ENCODE results near the gene CRYZL1.

CRYZL1 gene

DNA sequence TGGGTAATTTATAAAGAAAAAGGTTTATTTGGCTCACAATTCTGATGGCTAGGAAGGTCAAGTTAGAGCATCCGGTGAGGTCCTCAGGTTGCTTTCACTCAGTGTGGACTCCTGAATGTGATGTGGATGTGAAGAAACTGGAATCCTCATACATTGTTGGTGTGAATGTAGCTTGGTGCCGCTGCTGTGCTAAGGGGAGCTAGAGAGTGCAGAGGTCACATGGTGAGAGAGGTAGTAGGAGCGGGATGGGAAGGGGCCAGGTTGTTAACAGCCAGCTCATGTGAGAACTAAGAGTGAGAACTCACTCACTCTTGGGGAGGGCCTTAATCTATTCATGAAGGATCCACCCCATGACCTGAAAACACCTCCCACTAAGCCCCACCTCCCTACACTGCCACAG, 22.6 kb upstream of the CRYZL1 start:
- TF ChIP-seq, protein P1, sequence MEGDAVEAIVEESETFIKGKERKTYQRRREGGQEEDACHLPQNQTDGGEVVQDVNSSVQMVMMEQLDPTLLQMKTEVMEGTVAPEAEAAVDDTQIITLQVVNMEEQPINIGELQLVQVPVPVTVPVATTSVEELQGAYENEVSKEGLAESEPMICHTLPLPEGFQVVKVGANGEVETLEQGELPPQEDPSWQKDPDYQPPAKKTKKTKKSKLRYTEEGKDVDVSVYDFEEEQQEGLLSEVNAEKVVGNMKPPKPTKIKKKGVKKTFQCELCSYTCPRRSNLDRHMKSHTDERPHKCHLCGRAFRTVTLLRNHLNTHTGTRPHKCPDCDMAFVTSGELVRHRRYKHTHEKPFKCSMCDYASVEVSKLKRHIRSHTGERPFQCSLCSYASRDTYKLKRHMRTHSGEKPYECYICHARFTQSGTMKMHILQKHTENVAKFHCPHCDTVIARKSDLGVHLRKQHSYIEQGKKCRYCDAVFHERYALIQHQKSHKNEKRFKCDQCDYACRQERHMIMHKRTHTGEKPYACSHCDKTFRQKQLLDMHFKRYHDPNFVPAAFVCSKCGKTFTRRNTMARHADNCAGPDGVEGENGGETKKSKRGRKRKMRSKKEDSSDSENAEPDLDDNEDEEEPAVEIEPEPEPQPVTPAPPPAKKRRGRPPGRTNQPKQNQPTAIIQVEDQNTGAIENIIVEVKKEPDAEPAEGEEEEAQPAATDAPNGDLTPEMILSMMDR (IDR thresholded peaks at IDR 0.05; ENCODE audit: control insufficient read depth, insufficient read depth, low read depth, low read length, missing control alignments), result no peak
- no peak for DNase-seq (ENCODE audit: low read depth)
- H3K4me3 ChIP-seq (ENCODE audit: control insufficient read depth, low read depth, low read length), result no peak overlapping the region

DNA sequence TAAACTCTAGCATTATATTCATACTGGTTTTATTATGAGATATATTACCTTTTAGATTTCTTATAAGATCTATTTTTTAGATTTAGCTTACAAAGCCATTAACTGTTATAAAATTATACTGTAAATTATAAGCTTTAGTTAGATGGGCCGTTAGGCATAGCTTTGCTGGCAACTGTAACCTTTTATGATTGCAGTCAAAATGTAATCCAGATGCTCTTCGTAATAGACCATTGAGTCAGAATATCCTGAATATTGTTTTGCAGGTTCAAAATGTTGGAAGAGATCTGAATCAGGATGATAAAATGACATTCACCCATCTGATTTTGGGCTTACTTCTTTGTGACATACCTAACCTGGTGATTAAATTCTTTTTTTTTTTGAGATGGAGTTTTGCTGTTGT, 21.7 kb upstream of the CRYZL1 start:
- DNase-seq (ENCODE audit: low read depth), result no peak
- TF ChIP-seq, protein P1 (IDR thresholded peaks at IDR 0.05; ENCODE audit: control insufficient read depth, insufficient read depth, low read depth, low read length, missing control alignments), result no peak
- H3K4me3 ChIP-seq (ENCODE audit: control insufficient read depth, low read depth, low read length), result no peak overlapping the region

DNA sequence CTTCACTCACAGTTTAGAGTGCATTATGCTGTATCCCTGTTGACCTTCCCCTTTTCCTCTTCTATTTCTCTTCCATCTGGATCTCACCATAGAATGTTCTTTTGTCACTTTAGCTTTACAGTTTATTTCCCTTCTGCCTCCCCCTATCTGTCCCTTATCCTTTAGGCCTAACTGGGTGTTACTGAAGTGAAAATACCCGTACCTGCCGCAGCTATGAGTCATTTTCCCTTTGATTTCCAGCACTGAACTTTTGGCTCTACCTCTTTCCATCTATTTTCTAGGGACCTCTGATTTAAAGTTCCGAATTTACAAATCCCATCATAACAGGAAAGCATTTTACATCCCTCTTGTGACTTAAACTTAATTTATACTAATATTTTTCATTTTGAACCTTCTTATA, 20.5 kb upstream of the CRYZL1 start:
- H3K4me3 ChIP-seq (ENCODE audit: control insufficient read depth, low read depth, low read length), result no peak overlapping the region
- no peak for DNase-seq (ENCODE audit: low read depth)
- TF ChIP-seq, protein P1 (IDR thresholded peaks at IDR 0.05; ENCODE audit: control insufficient read depth, insufficient read depth, low read depth, low read length, missing control alignments), result no peak

DNA sequence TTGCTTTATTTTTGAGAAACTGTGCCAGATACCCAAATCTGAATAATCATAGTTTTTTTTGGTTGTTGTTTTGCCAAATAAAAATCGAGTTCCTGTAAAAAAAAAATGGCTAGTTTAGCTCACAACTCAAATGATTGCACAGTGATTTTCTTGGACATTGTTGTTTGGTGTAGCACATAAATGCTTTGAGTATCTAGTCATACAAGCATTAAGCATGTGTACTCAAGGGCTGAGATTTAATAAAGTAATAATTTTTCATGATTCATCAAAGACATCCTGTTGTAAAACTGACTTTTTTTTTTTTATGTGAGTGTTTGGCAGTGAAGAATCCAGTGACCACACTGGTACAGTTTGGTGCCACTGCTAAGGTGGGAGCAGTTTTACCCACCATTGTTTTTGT, 19.6 kb upstream of the CRYZL1 start:
- H3K4me3 ChIP-seq (ENCODE audit: control insufficient read depth, low read depth, low read length), result no peak overlapping the region
- DNase-seq (ENCODE audit: low read depth), result no peak
- TF ChIP-seq, protein P1 (IDR thresholded peaks at IDR 0.05; ENCODE audit: control insufficient read depth, insufficient read depth, low read depth, low read length, missing control alignments), result no peak

DNA sequence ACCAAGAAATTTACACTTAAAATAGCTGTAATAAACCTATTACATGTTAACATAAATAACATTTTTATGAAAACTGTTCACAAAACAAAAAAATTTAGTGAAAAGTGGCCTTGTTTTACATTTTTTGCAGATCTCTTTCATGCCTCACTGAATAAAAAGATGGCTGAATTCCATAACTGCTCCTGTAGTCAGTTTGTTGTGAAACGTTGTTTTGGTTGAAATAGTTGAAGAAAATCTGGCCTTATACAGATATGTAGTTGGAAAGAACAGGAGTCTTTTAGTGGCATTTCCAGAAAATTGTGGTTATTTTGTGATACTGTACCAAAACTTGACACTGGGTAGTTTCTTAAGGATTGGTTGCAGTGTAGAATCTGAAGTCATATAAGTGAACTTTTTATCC, 18.9 kb upstream of the CRYZL1 start:
- no peak overlapping the region for H3K4me3 ChIP-seq (ENCODE audit: control insufficient read depth, low read depth, low read length)
- TF ChIP-seq, protein P1 (IDR thresholded peaks at IDR 0.05; ENCODE audit: control insufficient read depth, insufficient read depth, low read depth, low read length, missing control alignments), result no peak

DNA sequence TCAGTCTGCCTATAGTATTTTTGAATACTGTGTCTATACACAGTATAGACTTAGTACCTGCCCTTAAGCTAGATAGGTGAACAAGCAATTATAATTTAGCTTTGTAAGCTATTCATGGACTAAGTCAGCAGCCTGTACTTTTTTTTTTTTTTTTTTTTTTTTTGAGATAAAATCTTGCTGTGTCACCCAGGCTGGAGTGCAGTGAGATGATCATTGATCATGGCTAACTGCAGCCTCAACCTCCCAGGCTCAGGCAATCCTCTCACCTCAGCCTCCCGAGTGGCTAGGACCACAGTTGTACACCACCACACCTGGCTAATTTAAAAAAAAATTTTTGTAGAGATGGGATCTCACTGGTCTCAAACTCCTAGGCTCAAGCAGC, 18.0 kb upstream of the CRYZL1 start:
- TF ChIP-seq, protein P1 (IDR thresholded peaks at IDR 0.05; ENCODE audit: control insufficient read depth, insufficient read depth, low read depth, low read length, missing control alignments), result no peak
- H3K4me3 ChIP-seq (ENCODE audit: control insufficient read depth, low read depth, low read length), result no peak overlapping the region
- DNase-seq (ENCODE audit: low read depth), result no peak

More for the DNA sequence above, 18.9 kb upstream of the CRYZL1 start:
- DNase-seq (ENCODE audit: low read depth), result no peak

Measured in AG09309 (cell line).